ENCODE results near the gene NUSAP1.

GRCh38 chr15:41347236-41347635, 14.6 kb downstream of the NUSAP1 start:
- no peak for TF ChIP-seq PML (IDR thresholded peaks at IDR 0.05; ENCODE audit: low read length)
- TF ChIP-seq EGR1 (IDR thresholded peaks at IDR 0.05; ENCODE audit: borderline replicate concordance in 1 of 2, low read depth in 2 of 2, low read length in 2 of 2) = no peak
- no peak for TF ChIP-seq CTCF (IDR thresholded peaks at IDR 0.05 in 2 of 3, conservative IDR thresholded peaks at IDR 0.05 in 1 of 3; ENCODE audit: control insufficient read depth in 2 of 3, extremely low read depth in 1 of 3, insufficient read depth in 1 of 3, low read depth in 3 of 3, low read length in 3 of 3)
- no peak for TF ChIP-seq SMC3 (IDR thresholded peaks at IDR 0.05; ENCODE audit: borderline replicate concordance, low read length)
- TF ChIP-seq EZH2 (IDR thresholded peaks at IDR 0.05; ENCODE audit: borderline replicate concordance, control insufficient read depth, low read depth, low read length) = no peak
- no peak for TF ChIP-seq CBX3 (IDR thresholded peaks at IDR 0.05; ENCODE audit: borderline replicate concordance, low read depth)
- no peak for TF ChIP-seq ZNF274 (IDR thresholded peaks at IDR 0.05; ENCODE audit: insufficient read depth, insufficient read length)
- TF ChIP-seq ZBTB4 (CRISPR knock-in tag; IDR thresholded peaks at IDR 0.05) = no peak
- no peak for TF ChIP-seq POLR2AphosphoS5 (IDR thresholded peaks at IDR 0.05; ENCODE audit: low read length)
- TF ChIP-seq ZNF592 (IDR thresholded peaks at IDR 0.05) = no peak
- no peak for TF ChIP-seq MEF2A (IDR thresholded peaks at IDR 0.05; ENCODE audit: insufficient read depth, low read depth, low read length)
- TF ChIP-seq REST (IDR thresholded peaks at IDR 0.05; ENCODE audit: low read depth, low read length) = no peak
- TF ChIP-seq ZNF24 (IDR thresholded peaks at IDR 0.05) = no peak
- TF ChIP-seq KDM1A (IDR thresholded peaks at IDR 0.05; ENCODE audit: borderline replicate concordance) = no peak

Data from GM12878 (cell line).